Ovary (tissue), 9 donors: ENCODE data around the gene HIPK3. TPM values are rescaled to one million over a fixed set of nuclear protein-coding genes. Genes with fewer than 3 reads are reported as not detected.

Experiments used
- DNase-seq, 5 donors: peaks; one replicate each; pipeline ENCODE4 v3.0.0-alpha.2; 2019 to 2020
- H3K27ac ChIP-seq, 2 donors: fragments of 200-600 bp; one replicate each; pipeline versions ENCODE4 v1.5.1 to v1.8.0; 2019 to 2022
- H3K27me3 ChIP-seq: fragments of 200-600 bp; one replicate; pipeline ENCODE4 v1.8.0; 2022
- H3K36me3 ChIP-seq: fragments of 200-600 bp; sonication (generic); one replicate; pipeline ENCODE4 v1.5.1; 2019
- H3K4me1 ChIP-seq: one replicate; pipeline ENCODE4 v1.8.1; 2013; ENCODE audit warnings: mild to moderate bottlenecking, moderate library complexity; ENCODE audit not compliant: insufficient read depth
- H3K4me3 ChIP-seq: fragments of 200-600 bp; sonication (generic); one replicate; pipeline ENCODE4 v1.5.1; 2017
- H3K9me3 ChIP-seq, 2 donors: fragments of 200-600 bp in 1 of 2; sonication (generic) in 1 of 2; one replicate each; pipeline versions ENCODE4 v1.5.1 to v1.8.1; 2013 to 2019; ENCODE audit warnings: mild to moderate bottlenecking in 1 of 2, moderate library complexity in 1 of 2
- EP300 ChIP-seq: sonication (generic); formaldehyde crosslinking; IDR thresholded peaks from one replicate; pipeline ENCODE4 v1.6.1; 2017; ENCODE audit warnings: antibody characterized with exemption
- POLR2A ChIP-seq: fragments of 450-650 bp; IDR thresholded peaks from one replicate; pipeline ENCODE4 v1.6.1; 2017; ENCODE audit warnings: antibody characterized with exemption, mild to moderate bottlenecking, moderate library complexity
- WGBS, 3 donors: extraction: QIAGEN DNeasy Blood & Tissue Kit in 1 of 3; methylation state at CpG; one replicate each; pipeline versions ENCODE4 v1.1.5 to v1.1.7; 2013 to 2017; 5-methylcytosine and 5-hydroxymethylcytosine counted together
- intact Hi-C, 4 donors: fragments of 100-400 bp; cut with DNase I; formaldehyde crosslinking; loops; one replicate each; pipeline versions ENCODE4 v1.11.0 to v1.15.1; 2022 to 2023
- polyA plus RNA-seq, 2 donors: library from polyadenylated mRNA; stranded (reverse); fragments of 200-250 nt in 1 of 2; fragments of 350-450 nt in 1 of 2; fragmentation: Illumina TruSeq in 1 of 2; extraction: RNeasy Lipid Tissue Mini Kit (QIAGEN cat#74804) in 1 of 2; gene quantifications; one replicate each; pipeline ENCODE4 v1.2.3, GENCODE V29; 2013 to 2014
- total RNA-seq, 7 donors: library from RNA; depleted of rRNA in 2 of 7; stranded (reverse); fragments of >200 nt in 2 of 7; fragmentation: NEBNext Ultra II Directional in 3 of 7; extraction: Animal tissue kit (Norgen Biotek cat#: 25700) in 3 of 7; gene quantifications; one replicate each; pipeline versions ENCODE4 v1.1.0 to v1.2.4, GENCODE V29; 2016 to 2023
- TF ChIP-seq, protein P1 (sequence below), 3 donors: fragments of 450-650 bp in 2 of 3; fragments of 200-600 bp in 1 of 3; IDR thresholded peaks; one replicate each; pipeline versions ENCODE4 v1.5.1 to v1.8.0; 2016 to 2022; ENCODE audit warnings: antibody characterized with exemption in 3 of 3, mild to moderate bottlenecking in 1 of 3
- donor health status: DM: no; HTN: no; CAD: no; lungs with moderate emphysema.
- donor health status: DM: no; HTN: no; CAD: no.
- donor health status: Bipolar disorder and iron deficiency.
- donor health status: DM: yes; HTN: yes; CAD: no.
- donor health status: DM: no; HTN: no; CAD: no.
- donor health status: DM: yes; HTN: yes; CAD: no.

HIPK3 gene
- total and polyA plus RNA-seq, 9 donors: 28.0 to 252 (median 178) TPM

DNA sequence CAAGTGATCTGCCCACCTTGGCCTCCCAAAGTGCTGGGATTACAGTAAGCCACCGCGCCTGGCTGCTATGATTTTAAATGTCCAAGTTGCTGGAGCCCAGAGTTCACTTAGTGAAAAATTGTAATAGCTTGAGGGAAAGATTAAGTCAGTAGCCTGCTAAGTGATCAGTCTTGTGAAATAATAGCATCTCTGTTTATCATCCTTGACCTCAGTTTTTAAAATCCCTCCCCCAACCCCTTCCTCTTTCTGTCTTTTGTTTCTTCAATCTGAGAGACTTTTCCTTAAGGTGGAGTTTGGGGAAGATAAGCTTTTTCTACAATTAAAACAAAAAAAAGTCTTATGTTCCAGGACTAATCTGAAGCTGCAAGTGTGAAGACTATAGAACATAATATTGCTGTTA, 6.4 kb downstream of the HIPK3 start:
- Histone ChIP-seq H3K27me3 (no peaks in the 10 kb centered on the region), H3K4me1 (peaks cover 14% of the 10 kb centered on the region), H3K4me3 (no peak overlapping the region), H3K9me3 (no peaks in the 10 kb centered on the region), H3K27ac (peak overlapping the region in 1 of 2 donors; percentile 56), H3K36me3 (no peaks in the 10 kb centered on the region)
- intact Hi-C loops: loop anchor here in 1 of 4 donors (10.0 kb wide), 1 partner anchor 51 kb away; no protein-coding TSS in a partner anchor
- TF ChIP-seq EP300 (no peak), POLR2A (no peak)
- TF ChIP-seq, protein P1, sequence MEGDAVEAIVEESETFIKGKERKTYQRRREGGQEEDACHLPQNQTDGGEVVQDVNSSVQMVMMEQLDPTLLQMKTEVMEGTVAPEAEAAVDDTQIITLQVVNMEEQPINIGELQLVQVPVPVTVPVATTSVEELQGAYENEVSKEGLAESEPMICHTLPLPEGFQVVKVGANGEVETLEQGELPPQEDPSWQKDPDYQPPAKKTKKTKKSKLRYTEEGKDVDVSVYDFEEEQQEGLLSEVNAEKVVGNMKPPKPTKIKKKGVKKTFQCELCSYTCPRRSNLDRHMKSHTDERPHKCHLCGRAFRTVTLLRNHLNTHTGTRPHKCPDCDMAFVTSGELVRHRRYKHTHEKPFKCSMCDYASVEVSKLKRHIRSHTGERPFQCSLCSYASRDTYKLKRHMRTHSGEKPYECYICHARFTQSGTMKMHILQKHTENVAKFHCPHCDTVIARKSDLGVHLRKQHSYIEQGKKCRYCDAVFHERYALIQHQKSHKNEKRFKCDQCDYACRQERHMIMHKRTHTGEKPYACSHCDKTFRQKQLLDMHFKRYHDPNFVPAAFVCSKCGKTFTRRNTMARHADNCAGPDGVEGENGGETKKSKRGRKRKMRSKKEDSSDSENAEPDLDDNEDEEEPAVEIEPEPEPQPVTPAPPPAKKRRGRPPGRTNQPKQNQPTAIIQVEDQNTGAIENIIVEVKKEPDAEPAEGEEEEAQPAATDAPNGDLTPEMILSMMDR (IDR thresholded peaks at IDR 0.05): no peak
- 74 to 81% (median 75%) methylated on average over 2 of the region's 2 CpGs for whole genome bisulfite sequencing, 3 donors
- DNase-seq: no peak

DNA sequence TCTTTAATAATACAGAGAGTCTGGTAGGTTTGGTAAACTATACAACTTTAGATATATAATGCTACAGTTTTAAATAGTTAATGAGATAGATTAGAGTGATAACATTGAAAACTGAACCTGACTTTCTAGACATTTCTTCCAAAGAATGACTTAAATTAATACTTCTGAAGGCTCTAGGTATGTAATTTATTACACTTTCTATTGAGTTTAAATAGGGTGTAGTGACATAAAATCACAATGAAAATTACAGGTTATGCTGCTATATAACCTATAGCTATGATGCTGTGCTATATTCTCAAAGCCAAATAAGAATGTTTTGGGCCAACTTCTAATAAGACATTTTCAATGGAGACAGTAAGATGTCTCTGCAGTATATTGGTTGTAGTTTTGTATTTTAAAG, 7.7 kb downstream of the HIPK3 start:
- Histone ChIP-seq H3K9me3 (no peaks in the 10 kb centered on the region), H3K27me3 (no peaks in the 10 kb centered on the region), H3K4me3 (no peak overlapping the region), H3K4me1 (peaks cover 15% of the 10 kb centered on the region), H3K36me3 (no peaks in the 10 kb centered on the region), H3K27ac (no peak overlapping the region)
- intact Hi-C loops: loop anchor here in 1 of 4 donors (10.0 kb wide), 1 partner anchor 50 kb away; no protein-coding TSS in a partner anchor
- no peak for DNase-seq
- TF ChIP-seq, protein P1 (IDR thresholded peaks at IDR 0.05): no peak
- TF ChIP-seq EP300: no peak
- no peak for TF ChIP-seq POLR2A

DNA sequence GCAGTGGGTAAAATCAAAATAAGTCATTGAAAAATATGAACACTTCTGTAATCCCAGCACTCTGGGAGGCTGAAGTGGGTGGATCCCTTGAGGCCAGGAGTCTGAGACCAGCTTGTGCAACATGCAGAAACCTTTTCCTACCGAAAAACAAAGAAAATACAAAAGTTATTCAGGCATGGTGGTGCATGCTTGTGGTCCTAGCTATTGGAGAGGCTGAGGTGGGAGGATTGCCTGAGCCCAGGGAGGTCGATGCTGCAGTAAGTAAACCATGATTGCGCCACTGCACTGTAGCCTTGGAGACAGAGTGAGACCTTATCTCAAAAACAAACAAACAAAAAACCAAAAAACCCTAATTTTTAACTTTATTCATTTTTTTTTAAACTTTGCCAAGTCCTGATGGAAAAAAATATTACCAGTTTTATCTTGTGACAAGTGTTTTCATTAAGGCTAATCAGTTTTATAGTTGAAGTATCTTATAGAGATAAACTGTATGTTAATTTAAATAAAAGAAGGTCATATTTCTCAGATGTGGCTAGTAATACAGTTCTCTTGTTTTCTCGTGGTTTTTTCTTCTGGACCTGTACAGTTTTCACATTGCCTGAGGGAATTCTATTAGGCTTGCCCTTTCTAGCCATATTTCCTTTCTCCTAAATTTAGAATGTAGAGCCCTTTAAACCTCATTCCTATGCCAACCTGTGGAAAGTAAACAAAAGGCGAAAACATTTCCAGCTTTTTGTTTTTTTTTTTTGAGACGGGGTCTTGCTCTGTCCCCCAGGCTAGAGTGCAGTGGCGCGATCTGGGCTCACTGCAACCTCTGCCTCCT, 9.4 kb downstream of the HIPK3 start:
- Histone ChIP-seq H3K36me3 (no peaks in the 10 kb centered on the region), H3K27me3 (no peaks in the 10 kb centered on the region), H3K4me3 (no peak overlapping the region), H3K4me1 (peaks cover 17% of the 10 kb centered on the region), H3K27ac (no peak overlapping the region), H3K9me3 (no peaks in the 10 kb centered on the region)
- DNase-seq: peak; percentile 39 to 78 (median 49)
- WGBS, 3 donors: 36 to 47% (median 40%) methylated on average over 8 of the region's 8 CpGs
- intact Hi-C loops: loop anchor here in 1 of 4 donors (10.0 kb wide), 1 partner anchor 48 kb away; no protein-coding TSS in a partner anchor
- TF ChIP-seq POLR2A (no peak), EP300 (no peak)
- TF ChIP-seq, protein P1 (IDR thresholded peaks at IDR 0.05): no peak

DNA sequence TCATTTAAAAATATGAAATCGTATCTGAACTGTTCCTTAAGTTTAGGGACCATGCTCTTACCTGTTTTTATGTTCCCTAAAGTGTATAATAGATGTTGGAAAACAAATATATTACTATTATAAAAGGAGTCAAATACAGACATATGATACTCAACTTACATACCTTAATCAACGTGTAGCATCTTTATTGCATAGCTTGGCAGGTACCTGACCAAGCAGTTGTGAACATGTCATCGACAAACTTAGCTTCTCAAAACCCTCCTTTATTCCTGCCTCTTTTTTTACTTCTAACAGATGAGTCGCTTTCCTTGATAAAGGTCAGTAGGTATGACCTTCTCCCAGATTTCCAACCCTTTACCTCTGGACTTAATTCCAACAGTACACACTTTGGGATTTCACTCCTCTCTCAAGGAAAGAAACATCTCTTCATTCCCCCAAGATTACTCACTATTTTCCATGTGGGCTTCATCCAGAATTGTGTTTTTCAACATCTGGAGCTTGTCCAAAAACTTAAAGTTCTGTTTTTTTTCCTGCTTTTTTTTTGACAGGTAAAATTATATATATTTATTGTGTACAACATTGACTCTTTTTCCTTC, 11.9 kb downstream of the HIPK3 start:
- DNase-seq: no peak
- TF ChIP-seq POLR2A (no peak), EP300 (no peak)
- TF ChIP-seq, protein P1 (IDR thresholded peaks at IDR 0.05): no peak
- Histone ChIP-seq H3K4me3 (no peak overlapping the region), H3K4me1 (peaks cover 13% of the 10 kb centered on the region), H3K27me3 (no peaks in the 10 kb centered on the region), H3K36me3 (no peaks in the 10 kb centered on the region), H3K9me3 (no peaks in the 10 kb centered on the region), H3K27ac (peak overlapping the region in 1 of 2 donors; percentile 16)
- 66 to 78% (median 67%) methylated on average over 4 of the region's 4 CpGs for WGBS, 3 donors
- intact Hi-C loops: loop anchor here in 1 of 4 donors (10.0 kb wide), 1 partner anchor 46 kb away; no protein-coding TSS in a partner anchor
